Measurements from ENCODE around the gene MUC6. TPM values are rescaled to one million over a fixed set of nuclear protein-coding genes. Genes with fewer than 3 reads are reported as not detected.

Gene MUC6
- polyA plus RNA-seq, 1 of the 3 experiments (the other 2 are of a cell fraction) = not detected

DNA sequence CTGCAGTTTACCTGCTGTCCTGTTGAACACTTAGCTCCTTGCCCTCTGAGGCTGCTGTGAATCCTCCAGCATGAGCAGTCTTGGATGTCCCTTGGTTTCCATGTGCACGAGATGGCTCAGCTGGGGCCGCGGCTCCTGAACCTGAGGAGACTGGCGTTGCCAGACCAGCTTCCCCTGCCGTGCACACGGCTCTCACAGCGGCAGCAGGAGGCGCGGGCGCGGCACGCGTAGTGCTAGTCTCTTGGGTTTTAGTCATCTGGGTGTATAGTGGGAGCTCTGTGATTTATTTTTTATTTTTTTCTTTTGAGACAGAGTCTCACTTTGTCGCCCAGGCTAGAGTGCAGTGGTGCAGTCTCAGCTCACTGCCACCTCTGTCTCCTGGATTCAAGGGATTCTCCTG lies 54.8 kb downstream of the MUC6 start:
- peaks cover 17 to 57% of the 10 kb centered on the region in 2 experiments for H3K36me3 ChIP-seq (replicated peaks in 1 of 2; ENCODE audit: control insufficient read depth in 1 of 2, insufficient read depth in 2 of 2, low read length in 1 of 2)
- no peak for DNase-seq
- POLR2A ChIA-PET = no interaction called here
- no peak overlapping the region for H3K4me2 ChIP-seq
- H3K4me3 ChIP-seq (ENCODE audit: low read depth in 2 of 2, low read length in 1 of 2) = no peak overlapping the region
- peaks cover 8% of the 10 kb centered on the region; the same call in 1 of the 2 replicates for H3K79me2 ChIP-seq (ENCODE audit: insufficient read depth)
- no peaks in the 10 kb centered on the region for H3K9me2 ChIP-seq
- no peaks in the 10 kb centered on the region for H4K20me1 ChIP-seq (ENCODE audit: insufficient read depth)
- H2AFZ ChIP-seq (ENCODE audit: low read depth) = no peak overlapping the region
- H3K9ac ChIP-seq = no peak overlapping the region
- CTCF ChIA-PET = interaction anchor here (0.6 to 1.1 kb wide), 2 partner anchors 73 to 613 kb away, joined by 3 read pairs; no protein-coding TSS in a partner anchor
- no peaks in the 10 kb centered on the region for H3F3A ChIP-seq (replicated peaks; ENCODE audit: insufficient read depth)
- 98% methylated on average over 13 of the region's 14 CpGs for WGBS (ENCODE audit: low lambda C conversion rate)
- H3K27ac ChIP-seq (ENCODE audit: low read depth in 2 of 2, low read length in 1 of 2) = no peak overlapping the region
- no peaks in the 10 kb centered on the region for H3K4me1 ChIP-seq (ENCODE audit: control insufficient read depth in 1 of 2, insufficient read depth in 2 of 2, low read depth in 1 of 2, low read length in 1 of 2)
- H3K9me3 ChIP-seq = no peaks in the 10 kb centered on the region
- TF ChIP-seq USF2 (IDR thresholded peaks at IDR 0.05; ENCODE audit: borderline replicate concordance, low read depth, low read length) (no peak), RXRA (IDR thresholded peaks at IDR 0.05; ENCODE audit: borderline replicate concordance, low read depth) (no peak), NRF1 (IDR thresholded peaks at IDR 0.05; ENCODE audit: low read depth, low read length) (no peak), EZH2phosphoT487 (IDR thresholded peaks at IDR 0.05; ENCODE audit: borderline replicate concordance, low read depth) (no peak), NFIC (IDR thresholded peaks at IDR 0.05; ENCODE audit: borderline replicate concordance) (no peak), TEAD4 (IDR thresholded peaks at IDR 0.05; ENCODE audit: borderline replicate concordance, insufficient read depth) (no peak), RAD21 (IDR thresholded peaks at IDR 0.05; ENCODE audit: low read length) (no peak), SMC3 (IDR thresholded peaks at IDR 0.05; ENCODE audit: low read depth, low read length) (no peak), YY1 (IDR thresholded peaks at IDR 0.05; ENCODE audit: low read depth) (no peak), FOXM1 (IDR thresholded peaks at IDR 0.05; ENCODE audit: low read depth) (no peak), RCOR1 (IDR thresholded peaks at IDR 0.05; ENCODE audit: low read length) (no peak), RFX5 (IDR thresholded peaks at IDR 0.05; ENCODE audit: low read length) (no peak), USF1 (IDR thresholded peaks at IDR 0.05; ENCODE audit: borderline replicate concordance, low read depth) (no peak), REST (IDR thresholded peaks at IDR 0.05; ENCODE audit: low read depth, low read length) (no peak), GATA2 (CRISPR knock-in tag; IDR thresholded peaks at IDR 0.05) (no peak)
- TF ChIP-seq, protein P1, sequence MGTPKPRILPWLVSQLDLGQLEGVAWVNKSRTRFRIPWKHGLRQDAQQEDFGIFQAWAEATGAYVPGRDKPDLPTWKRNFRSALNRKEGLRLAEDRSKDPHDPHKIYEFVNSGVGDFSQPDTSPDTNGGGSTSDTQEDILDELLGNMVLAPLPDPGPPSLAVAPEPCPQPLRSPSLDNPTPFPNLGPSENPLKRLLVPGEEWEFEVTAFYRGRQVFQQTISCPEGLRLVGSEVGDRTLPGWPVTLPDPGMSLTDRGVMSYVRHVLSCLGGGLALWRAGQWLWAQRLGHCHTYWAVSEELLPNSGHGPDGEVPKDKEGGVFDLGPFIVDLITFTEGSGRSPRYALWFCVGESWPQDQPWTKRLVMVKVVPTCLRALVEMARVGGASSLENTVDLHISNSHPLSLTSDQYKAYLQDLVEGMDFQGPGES (IDR thresholded peaks at IDR 0.05; ENCODE audit: low read depth, low read length) = no peak
- TF ChIP-seq, protein P2, sequence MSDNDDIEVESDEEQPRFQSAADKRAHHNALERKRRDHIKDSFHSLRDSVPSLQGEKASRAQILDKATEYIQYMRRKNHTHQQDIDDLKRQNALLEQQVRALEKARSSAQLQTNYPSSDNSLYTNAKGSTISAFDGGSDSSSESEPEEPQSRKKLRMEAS (IDR thresholded peaks at IDR 0.05; ENCODE audit: low read depth) = no peak
- H3K27me3 ChIP-seq (ENCODE audit: insufficient read depth) = no peaks in the 10 kb centered on the region

Data from SK-N-SH (cell line).